HG02884 (cell line): ENCODE results near the gene SH2D7.

Experiments
- ATAC-seq: cut with Tn5 transposase; IDR thresholded peaks from one replicate; pipeline ENCODE4 v1.9.1; 2021; ENCODE audit warnings: mild to moderate bottlenecking, moderate library complexity; ENCODE audit not compliant: unreplicated experiment

The SH2D7 gene

GRCh38 chr15:78092261-78093041 is at the start of gene SH2D7:
Gene SH2D7 (plus strand): TSS chr15:78092561. CDS start chr15:78092585, 24 bp downstream.
- ATAC-seq, result no peak

DNA sequence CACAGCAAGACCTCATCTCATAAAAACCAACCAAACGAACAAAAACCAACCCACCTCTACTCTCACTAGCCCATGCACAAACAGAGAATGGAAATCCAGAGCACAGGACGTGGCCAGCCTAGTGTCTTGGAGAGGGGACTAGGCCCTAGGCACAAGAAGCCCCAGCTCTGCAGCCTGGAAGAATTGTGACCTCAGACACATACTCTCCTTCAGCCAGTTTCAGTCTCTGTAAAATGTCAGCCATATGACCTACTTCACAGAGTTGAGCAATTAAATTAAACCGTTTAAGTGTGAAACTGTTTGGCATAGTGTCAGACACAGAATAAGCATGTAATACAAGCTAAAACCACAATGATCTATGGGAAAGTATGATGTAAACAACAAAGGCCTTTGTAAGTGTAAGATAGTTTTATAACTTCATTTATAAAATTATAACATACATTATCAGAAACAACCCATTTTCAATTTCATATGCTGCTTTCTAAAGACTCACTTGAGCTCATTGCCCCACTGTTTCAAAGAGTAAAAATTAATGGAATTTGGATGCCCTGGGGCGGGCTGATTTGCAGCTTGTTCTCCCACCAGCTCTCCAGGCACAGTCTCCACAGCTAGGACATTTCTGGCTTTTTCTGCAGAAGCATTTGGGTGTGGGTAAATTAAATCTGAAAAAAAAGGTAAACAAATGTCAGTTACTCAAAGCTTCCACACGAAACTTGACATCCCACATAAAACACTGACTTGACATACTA is 47.8 kb upstream of the SH2D7 start:
- ATAC-seq, result no peak

GRCh38 chr15:78045189-78045588 is 47.2 kb upstream of the SH2D7 start:
- ATAC-seq, result no peak

DNA sequence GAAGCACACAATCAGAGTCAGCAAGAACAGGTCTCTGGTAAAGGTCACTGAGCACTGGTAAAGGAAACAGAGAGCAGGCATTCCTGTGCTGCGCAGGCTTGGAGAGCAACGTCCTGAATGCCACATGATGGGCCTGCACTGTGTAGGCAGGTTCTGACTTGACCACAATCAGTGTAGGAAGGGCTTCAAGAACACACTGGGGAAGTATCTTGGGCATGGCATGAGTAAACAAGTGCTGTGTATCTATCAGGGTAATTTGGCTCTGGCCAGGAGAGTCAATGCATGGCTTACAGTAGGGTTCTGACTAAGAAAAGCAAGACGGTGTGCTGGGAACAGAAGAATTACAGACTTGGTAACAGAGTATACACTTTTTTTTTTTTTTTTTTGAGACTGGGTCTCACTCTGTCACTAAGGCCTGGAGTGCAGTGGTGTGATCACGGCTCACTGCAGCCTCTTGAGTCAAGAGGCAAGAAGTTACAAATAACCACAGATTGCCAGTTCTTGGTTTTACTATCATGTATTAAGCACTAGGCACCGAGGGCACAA is 45.5 kb upstream of the SH2D7 start:
- ATAC-seq, result no peak

DNA sequence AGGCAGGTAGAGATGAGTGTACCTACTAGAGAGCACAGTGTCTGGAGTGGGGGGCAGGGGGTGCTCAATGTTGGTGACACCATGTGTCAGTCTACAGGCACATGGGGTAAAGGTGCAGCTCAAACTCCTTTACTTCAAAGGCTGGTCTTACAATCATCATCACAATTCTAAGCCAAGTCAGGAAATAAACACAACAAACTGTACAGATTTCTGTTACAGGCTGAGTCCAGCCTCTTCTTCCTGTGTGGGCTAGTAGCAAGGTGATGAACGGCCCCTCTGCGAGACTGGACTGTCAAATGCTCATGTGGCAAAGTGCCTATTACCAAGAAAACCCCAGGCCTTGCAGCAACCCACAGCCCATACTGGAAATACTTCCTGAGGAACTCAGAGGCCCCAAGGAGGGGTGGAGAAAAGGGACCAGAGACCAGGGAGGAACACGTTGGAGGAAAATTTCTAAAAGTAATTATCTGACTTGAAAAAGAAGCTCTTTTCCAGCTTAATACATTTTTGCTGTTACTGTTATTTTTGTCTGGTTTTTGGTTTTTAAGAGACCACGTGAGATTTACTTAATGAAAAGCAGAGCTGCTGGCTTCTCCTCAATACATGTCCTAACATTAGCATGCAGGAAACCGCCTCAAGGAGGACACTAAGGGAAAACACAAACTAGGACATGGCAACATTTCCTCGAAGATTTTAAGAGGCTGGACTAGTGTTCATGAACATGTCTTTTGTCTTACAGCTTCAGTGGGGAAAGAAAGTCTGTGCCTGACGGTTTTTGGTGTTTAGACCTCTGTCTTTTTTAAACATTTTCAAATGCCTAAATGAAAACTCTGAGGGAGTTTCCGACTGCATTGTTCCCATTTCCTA is 44.4 kb upstream of the SH2D7 start:
- ATAC-seq, result no peak

GRCh38 chr15:78048628-78048920 is 43.8 kb upstream of the SH2D7 start:
- no peak for ATAC-seq

- peak; percentile 75 for ATAC-seq
Measured at GRCh38 chr15:78049691-78050440, 42.5 kb upstream of the SH2D7 start.

DNA sequence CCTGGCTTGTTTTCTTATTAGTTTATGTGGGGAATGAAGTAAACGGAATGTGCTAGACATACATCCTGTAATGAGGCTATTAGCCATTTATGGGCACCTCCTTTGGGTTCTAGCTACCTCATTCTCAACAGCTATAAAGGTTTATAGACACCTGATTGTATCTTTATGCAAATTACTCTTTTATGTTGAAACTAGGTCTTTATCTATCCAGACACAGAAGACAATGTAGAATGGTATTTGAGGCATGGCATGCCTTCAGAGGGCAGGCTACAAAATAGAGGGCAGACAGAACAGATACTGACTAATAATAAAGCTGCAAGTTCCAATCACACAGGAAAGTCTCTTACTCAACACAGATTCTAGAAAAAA is 41.9 kb upstream of the SH2D7 start:
- no peak for ATAC-seq

GRCh38 chr15:78050826-78051225 is 41.5 kb upstream of the SH2D7 start:
- ATAC-seq, result no peak

GRCh38 chr15:78051596-78051995 is 40.8 kb upstream of the SH2D7 start:
- ATAC-seq, result no peak

- no peak for ATAC-seq
Measured at GRCh38 chr15:78052001-78052401, 40.4 kb upstream of the SH2D7 start.

GRCh38 chr15:78052545-78052944 is 39.8 kb upstream of the SH2D7 start:
- ATAC-seq, result no peak

GRCh38 chr15:78054518-78054917 is 37.8 kb upstream of the SH2D7 start:
- no peak for ATAC-seq

DNA sequence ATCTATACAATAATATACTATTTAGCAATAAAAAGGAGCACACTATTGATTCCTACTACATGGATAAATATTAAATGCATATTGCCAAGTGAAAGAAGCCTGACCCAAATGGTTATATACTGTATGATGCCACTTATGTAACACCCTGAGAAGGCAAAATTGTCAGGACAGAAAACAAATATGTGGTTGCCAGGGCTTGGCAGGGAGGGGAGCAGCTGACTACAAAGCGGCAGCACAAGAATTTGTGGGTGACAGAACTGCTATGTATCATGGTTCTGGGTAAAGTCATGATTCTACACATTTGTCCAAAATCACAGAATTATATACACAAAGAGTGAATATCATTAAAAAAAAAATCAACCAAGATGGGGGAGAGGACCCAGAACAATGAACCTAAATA is 37.4 kb upstream of the SH2D7 start:
- ATAC-seq, result no peak

- no peak for ATAC-seq
Measured at GRCh38 chr15:78055919-78056713, 36.2 kb upstream of the SH2D7 start.

DNA sequence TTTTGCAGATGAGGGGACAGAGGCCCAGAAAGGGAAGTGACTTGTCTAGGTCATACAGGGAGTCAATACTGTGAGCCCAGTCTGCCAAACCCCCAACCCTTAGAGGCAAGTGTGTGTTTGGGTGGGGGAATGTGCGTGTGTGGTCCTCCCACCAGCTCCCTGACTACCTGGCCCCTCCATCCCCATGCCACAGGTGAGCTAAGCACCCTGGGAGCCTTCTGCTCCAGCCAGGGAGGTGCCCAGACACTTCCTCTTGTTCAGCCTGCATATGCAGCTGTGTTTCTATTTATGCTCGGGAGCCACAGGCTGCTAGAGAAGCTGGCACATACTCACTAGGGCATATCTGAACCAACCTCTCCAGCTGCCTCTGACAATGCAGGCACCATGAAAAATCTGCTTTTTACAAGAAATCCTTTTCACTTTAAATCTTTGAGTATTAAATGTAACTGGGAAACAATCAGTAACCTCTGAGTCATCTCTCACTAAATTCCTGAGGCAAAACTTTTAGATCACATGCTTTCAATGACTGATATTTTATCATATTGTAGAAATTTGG is 35.6 kb upstream of the SH2D7 start:
- no peak for ATAC-seq

DNA sequence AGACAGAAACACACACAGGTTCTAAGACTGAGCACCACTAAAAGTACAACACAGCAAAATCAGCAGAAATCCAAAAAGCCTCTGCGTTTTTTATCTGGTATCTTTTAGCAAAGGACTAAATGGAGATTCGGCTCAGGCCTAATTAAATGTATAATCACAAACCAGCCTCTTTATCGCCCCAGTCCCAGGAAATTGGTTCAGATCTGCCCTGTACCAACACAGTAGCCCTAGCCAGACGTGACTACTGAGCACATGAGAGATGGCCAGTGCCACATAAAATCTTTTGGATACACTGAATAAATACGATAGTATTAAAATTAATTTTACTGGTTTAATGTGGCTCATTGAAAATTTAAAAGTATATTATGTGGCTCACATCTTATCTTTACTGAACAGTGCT is 34.6 kb upstream of the SH2D7 start:
- no peak for ATAC-seq

DNA sequence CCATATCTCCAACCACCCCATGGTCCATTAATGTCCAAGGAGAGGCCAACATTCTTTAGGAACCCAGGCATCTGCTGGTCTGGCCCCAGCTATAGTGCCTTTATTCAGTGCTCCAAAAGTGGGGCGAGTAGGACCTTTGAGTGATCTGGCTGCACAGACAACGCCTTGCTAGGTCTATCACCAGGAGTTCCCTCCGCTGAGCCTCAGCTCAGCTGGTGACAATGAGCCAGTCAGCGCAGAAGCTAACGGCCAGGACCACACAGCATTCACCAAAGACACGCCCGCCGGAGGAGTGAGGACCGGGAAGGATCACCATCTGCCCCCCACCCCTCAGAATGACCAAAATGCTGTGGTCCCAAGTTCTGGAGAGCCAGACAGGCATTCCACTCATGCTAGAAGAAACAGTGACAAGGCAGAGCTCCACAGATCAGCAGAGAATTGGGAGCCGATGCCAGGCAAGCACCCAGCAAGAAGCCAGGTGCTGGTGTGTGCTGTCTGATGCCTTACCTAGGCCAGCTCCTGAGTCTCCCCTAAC is 33.9 kb upstream of the SH2D7 start:
- no peak for ATAC-seq

DNA sequence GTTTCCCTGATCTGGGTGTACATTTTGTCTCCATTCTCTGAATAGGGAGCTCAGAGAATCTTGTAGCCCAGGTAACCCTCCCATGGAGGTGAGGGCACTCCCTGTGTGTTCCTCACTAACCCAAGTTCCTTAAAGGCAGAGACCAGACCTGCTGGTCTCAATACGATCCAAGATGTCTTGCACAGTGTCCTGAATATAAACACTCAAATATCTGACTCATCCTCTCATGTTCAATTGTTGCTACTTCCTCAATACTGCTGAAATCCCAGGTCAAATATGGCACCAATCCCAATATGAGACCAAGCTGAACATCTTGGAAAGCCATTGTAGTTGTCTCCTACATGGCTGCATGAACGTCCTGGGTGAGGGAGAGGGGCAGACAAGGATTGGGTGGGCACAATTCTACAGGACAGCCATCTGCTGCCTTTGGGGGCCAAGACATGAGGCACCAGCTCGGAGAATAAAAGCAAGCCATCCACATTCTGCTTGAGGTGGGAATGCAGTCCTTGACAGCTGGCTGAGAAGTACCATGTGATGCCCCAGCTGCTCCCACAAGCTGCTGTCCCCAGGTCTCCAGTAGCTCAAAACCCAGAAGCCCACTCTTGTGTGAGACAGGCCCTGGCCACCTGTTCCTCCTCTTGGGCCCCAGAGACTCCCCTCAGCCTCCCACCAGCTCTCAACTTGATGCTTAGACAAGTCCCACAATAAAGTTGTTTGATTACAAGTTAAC is 33.1 kb upstream of the SH2D7 start:
- no peak for ATAC-seq
